GM23248 (cell line): Measurements from ENCODE around the gene HMCES.

Experiments used
- EZH2 ChIP-seq: fragments of 200-600 bp; sonication (generic); IDR thresholded peaks from 2 replicates; pipeline ENCODE4 v1.6.1; 2018; ENCODE audit warnings: antibody characterized with exemption, mild to moderate bottlenecking; ENCODE audit not compliant: insufficient read depth, poor library complexity, severe bottlenecking
- EZH2phosphoT487 ChIP-seq: fragments of 200-600 bp; sonication (generic); IDR thresholded peaks from 2 replicates; pipeline ENCODE4 v1.6.1; 2018; ENCODE audit warnings: antibody characterized with exemption, moderate library complexity, mild to moderate bottlenecking, low read depth; ENCODE audit not compliant: insufficient read depth

DNA sequence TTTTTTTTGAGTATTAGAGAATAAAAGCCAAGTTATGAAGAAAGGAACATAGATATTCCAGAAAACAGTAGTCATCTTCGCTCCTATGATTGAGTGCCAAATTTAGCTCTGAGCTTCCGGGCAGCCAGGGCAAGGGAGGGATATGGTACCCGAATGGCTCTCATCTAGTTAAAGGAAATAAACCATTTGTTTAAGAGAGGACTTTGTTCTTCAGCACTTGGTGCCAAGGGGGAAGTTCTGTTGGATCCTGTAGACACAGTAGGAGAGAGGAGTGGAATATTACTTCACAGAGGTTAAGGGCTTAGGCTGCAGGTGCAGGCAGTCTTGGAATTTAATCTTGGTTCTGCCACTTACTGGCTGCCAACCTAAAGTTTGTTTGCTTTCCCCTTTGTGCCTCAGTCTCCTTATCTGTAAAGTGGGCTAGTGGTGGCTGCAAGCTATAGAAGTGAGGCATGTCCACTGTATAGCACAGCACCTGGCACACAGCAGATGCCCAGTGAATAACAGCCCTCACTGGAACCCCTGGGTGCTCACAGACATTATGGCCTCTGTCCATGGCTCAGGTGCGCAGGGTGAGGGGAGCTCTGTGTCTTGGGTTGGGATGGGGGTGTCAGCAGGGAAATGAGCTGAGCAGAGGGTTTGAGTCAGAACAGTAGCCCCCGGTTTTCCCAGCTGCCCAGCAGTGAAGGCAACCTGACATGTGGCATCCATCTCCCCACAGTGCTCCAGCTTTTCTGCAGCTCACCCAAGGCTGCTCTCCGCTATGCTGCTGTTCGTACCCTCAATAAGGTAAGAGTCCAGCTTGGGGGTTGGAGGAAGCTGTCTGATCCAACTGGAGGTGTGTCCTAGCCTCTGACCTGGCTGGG, 18.8 kb upstream of the HMCES start:
- TF ChIP-seq EZH2phosphoT487 (no peak), EZH2 (no peak)
